Naive thymus-derived CD8-positive, alpha-beta T cell (primary cell): ENCODE results near the gene ACOX2. TPM values are rescaled to one million over a fixed set of nuclear protein-coding genes. Genes with fewer than 3 reads are reported as not detected.
A peak's percentile ranks its signal among the peaks of the same experiment; 100 is the strongest.

ENCODE experiments used
- ATAC-seq, 2 donors: fragments of 150-1000 bp; cut with Tn5 transposase in 1 of 2; sonication (Bioruptor Pico), chemical (Tn5 transposase) in 1 of 2; 1 replicate in 1 of 2; 2 replicates in 1 of 2; pipeline ENCODE4 v1.10.0; 2021; ENCODE audit warnings: mild to moderate bottlenecking in 2 of 2, moderate library complexity in 2 of 2
- POLR2A ChIA-PET: fragments of 350-600 bp; sonication (Branson Sonifier 250); formaldehyde crosslinking; loops from one replicate; lab custom pipeline; 2021; ENCODE audit warnings: antibody characterized with exemption; lab: Charles Lee
- DNase-seq, 10 donors: peaks; one replicate each; pipeline versions ENCODE4 v3.0.0 to v3.0.0-alpha.2; 2020 to 2022
- H3K27ac Mint-ChIP-seq, 10 donors: one replicate each; pipeline ENCODE4 v1.8.0; 2020 to 2022; ENCODE audit warnings: mild to moderate bottlenecking in 10 of 10, mixed read lengths in 10 of 10, moderate library complexity in 4 of 10, inconsistent platforms in 1 of 10
- H3K27me3 Mint-ChIP-seq, 5 donors: one replicate each; pipeline ENCODE4 v1.8.0; 2021 to 2022; ENCODE audit warnings: mixed read lengths in 5 of 5
- H3K36me3 Mint-ChIP-seq, 3 donors: one replicate each; pipeline ENCODE4 v1.8.0; 2020 to 2022; ENCODE audit warnings: mixed read lengths in 3 of 3, mild to moderate bottlenecking in 2 of 3, inconsistent platforms in 1 of 3
- H3K4me1 Mint-ChIP-seq, 4 donors: one replicate each; pipeline ENCODE4 v1.8.0; 2021 to 2022; ENCODE audit warnings: mixed read lengths in 4 of 4
- H3K4me3 Mint-ChIP-seq, 10 donors: one replicate each; pipeline ENCODE4 v1.8.0; 2020 to 2022; ENCODE audit warnings: mild to moderate bottlenecking in 10 of 10, mixed read lengths in 10 of 10, moderate library complexity in 6 of 10, inconsistent platforms in 1 of 10
- H3K9me3 Mint-ChIP-seq, 9 donors: one replicate each; pipeline ENCODE4 v1.8.0; 2020 to 2022; ENCODE audit warnings: mixed read lengths in 9 of 9, mild to moderate bottlenecking in 3 of 9, inconsistent platforms in 1 of 9, moderate library complexity in 1 of 9
- polyA plus RNA-seq, 3 donors: library from polyadenylated mRNA; unstranded; fragments of 300-500 nt; fragmentation: Illumina TruSeq; gene quantifications; one replicate each; pipeline ENCODE4 v1.2.3, GENCODE V29; 2021
- total RNA-seq, 8 experiments: library from RNA in 2 of 8; stranded (reverse) in 2 of 8; gene quantifications; one replicate each; pipeline ENCODE4 v1.2.3 and lab custom pipeline; 2021 to 2026

The ACOX2 gene
- total and polyA plus RNA-seq, 5 experiments from 2014 or later, result not detected

- Mint-ChIP-seq H3K27me3 (no peaks in the 10 kb centered on the region), H3K27ac (no peak overlapping the region), H3K4me1 (peaks cover 0 to 38% (median 10%) of the 10 kb centered on the region in 4 donors), H3K9me3 (no peaks in the 10 kb centered on the region), H3K4me3 (no peak overlapping the region), H3K36me3 (no peaks in the 10 kb centered on the region)
- DNase-seq, result no peak
- no peak for ATAC-seq
- POLR2A ChIA-PET, result no interaction called here
These were observed 67.9 kb downstream of the ACOX2 start for GRCh38 chr3:58469096-58469495.

- H3K9me3 Mint-ChIP-seq, result no peaks in the 10 kb centered on the region
- no peak overlapping the region for H3K27ac Mint-ChIP-seq
- peaks cover 2 to 32% (median 17%) of the 10 kb centered on the region in 4 donors for H3K4me1 Mint-ChIP-seq
- H3K27me3 Mint-ChIP-seq, result peaks cover 0 to 1% (median 0%) of the 10 kb centered on the region in 5 donors
- no peak overlapping the region for H3K4me3 Mint-ChIP-seq
- no peak for ATAC-seq
- POLR2A ChIA-PET, result no interaction called here
- no peak for DNase-seq
- H3K36me3 Mint-ChIP-seq, result no peaks in the 10 kb centered on the region
These were observed 70.0 kb downstream of the ACOX2 start for GRCh38 chr3:58466899-58467563.

- Mint-ChIP-seq H3K9me3 (no peaks in the 10 kb centered on the region), H3K27me3 (peaks cover 0 to 1% (median 0%) of the 10 kb centered on the region in 5 donors), H3K36me3 (no peaks in the 10 kb centered on the region), H3K27ac (no peak overlapping the region), H3K4me3 (no peak overlapping the region), H3K4me1 (peaks cover 2 to 14% (median 8%) of the 10 kb centered on the region in 4 donors)
- no peak for DNase-seq
- POLR2A ChIA-PET, result no interaction called here
- peak in 1 of 2 donors; percentile 33 for ATAC-seq
These were observed 72.1 kb downstream of the ACOX2 start for GRCh38 chr3:58464866-58465265.

GRCh38 chr3:58463942-58464271, 73.1 kb downstream of the ACOX2 start:
- POLR2A ChIA-PET, result interaction anchor here (0.7 kb wide), 1 partner anchor 52 kb away, joined by 3 read pairs; no protein-coding TSS in a partner anchor
- DNase-seq (no peak), ATAC-seq (no peak)
- Mint-ChIP-seq H3K4me3 (peak overlapping the region in 9 of 10 donors; percentile 15 to 61 (median 38)), H3K27me3 (peaks cover 0 to 1% (median 0%) of the 10 kb centered on the region in 5 donors), H3K27ac (peak overlapping the region in 2 of 10 donors; percentile 11 to 48), H3K4me1 (peaks cover 2 to 13% (median 8%) of the 10 kb centered on the region in 4 donors), H3K9me3 (no peaks in the 10 kb centered on the region), H3K36me3 (no peaks in the 10 kb centered on the region)

- POLR2A ChIA-PET, result interaction anchor here (0.7 kb wide), 1 partner anchor 52 kb away, joined by 3 read pairs; no protein-coding TSS in a partner anchor
- Mint-ChIP-seq H3K27me3 (peaks cover 0 to 1% (median 0%) of the 10 kb centered on the region in 5 donors), H3K4me3 (peak overlapping the region in 9 of 10 donors; percentile 15 to 61 (median 44)), H3K27ac (peak overlapping the region in 3 of 10 donors; percentile 11 to 48 (median 11)), H3K36me3 (no peaks in the 10 kb centered on the region), H3K9me3 (peaks cover 0 to 3% (median 0%) of the 10 kb centered on the region in 9 donors), H3K4me1 (peaks cover 2 to 13% (median 8%) of the 10 kb centered on the region in 4 donors)
- peak; percentile 25 to 75 (median 52) for DNase-seq
- peak; percentile 91 to 98 for ATAC-seq
These were observed 73.6 kb downstream of the ACOX2 start for GRCh38 chr3:58463181-58463941.

GRCh38 chr3:58462829-58463180, 74.2 kb downstream of the ACOX2 start:
- peak overlapping the region in 1 of 10 donors; percentile 11 for H3K27ac Mint-ChIP-seq
- H3K9me3 Mint-ChIP-seq, result peaks cover 0 to 5% (median 0%) of the 10 kb centered on the region in 9 donors
- H3K36me3 Mint-ChIP-seq, result no peaks in the 10 kb centered on the region
- no peak for ATAC-seq
- H3K27me3 Mint-ChIP-seq, result peaks cover 0 to 1% (median 0%) of the 10 kb centered on the region in 5 donors
- H3K4me1 Mint-ChIP-seq, result peaks cover 2 to 13% (median 8%) of the 10 kb centered on the region in 4 donors
- peak overlapping the region in 1 of 10 donors; percentile 47 for H3K4me3 Mint-ChIP-seq
- no peak for DNase-seq
- POLR2A ChIA-PET, result no interaction called here

GRCh38 chr3:58459160-58459559, 77.8 kb downstream of the ACOX2 start:
- peaks cover 2 to 12% (median 8%) of the 10 kb centered on the region in 4 donors for H3K4me1 Mint-ChIP-seq
- POLR2A ChIA-PET, result no interaction called here
- H3K27ac Mint-ChIP-seq, result no peak overlapping the region
- H3K4me3 Mint-ChIP-seq, result no peak overlapping the region
- H3K36me3 Mint-ChIP-seq, result peaks cover 11 to 25% (median 14%) of the 10 kb centered on the region in 3 donors
- DNase-seq (no peak), ATAC-seq (no peak)
- peaks cover 0 to 1% (median 0%) of the 10 kb centered on the region in 5 donors for H3K27me3 Mint-ChIP-seq
- H3K9me3 Mint-ChIP-seq, result peaks cover 0 to 30% (median 15%) of the 10 kb centered on the region in 9 donors

Other genes starting within 250 kb of the ACOX2 start
- gene RPP14, start 230.9 kb downstream of the ACOX2 start, total RNA-seq, result 10 to 100 TPM; 19.4 to 20.4 TPM
- 1 to 10 TPM; 7.5 to 8.5 (median 7.8) TPM for gene RPP14, start 230.9 kb downstream of the ACOX2 start, polyA plus RNA-seq
- gene HTD2, start 230.7 kb downstream of the ACOX2 start, total RNA-seq, result 1 to 10 TPM; 6.4 to 8.6 TPM
- 10 to 100 TPM; 17.4 to 31.2 (median 23.7) TPM for gene HTD2, start 230.7 kb downstream of the ACOX2 start, polyA plus RNA-seq
- gene PXK, start 204.3 kb downstream of the ACOX2 start, total RNA-seq, result 10 to 100 TPM; 24.1 to 26.6 TPM
- gene PXK, start 204.3 kb downstream of the ACOX2 start, polyA plus RNA-seq, result 10 to 100 TPM; 16.3 to 21.9 (median 21.0) TPM
- gene PDHB, start 103.4 kb downstream of the ACOX2 start, total RNA-seq, result 10 to 100 TPM; 60.2 to 66.4 TPM
- 100 to 1,000 TPM in 1 of 3 donors, 10 to 100 TPM in 2; 92.2 to 120 (median 95.3) TPM for gene PDHB, start 103.4 kb downstream of the ACOX2 start, polyA plus RNA-seq
- gene KCTD6, start 45.1 kb downstream of the ACOX2 start, total RNA-seq, result 10 to 100 TPM in 1 of 2 experiments, 1 to 10 TPM in 1; 9.8 to 10.3 TPM
- 1 to 10 TPM; 5.5 to 8.8 (median 8.4) TPM for gene KCTD6, start 45.1 kb downstream of the ACOX2 start, polyA plus RNA-seq
- not detected for gene FAM107A, start 40.2 kb upstream of the ACOX2 start, total RNA-seq
- not detected for gene FAM107A, start 40.2 kb upstream of the ACOX2 start, polyA plus RNA-seq
- not detected for gene FAM3D, start 129.6 kb upstream of the ACOX2 start, total RNA-seq
- gene FAM3D, start 129.6 kb upstream of the ACOX2 start, polyA plus RNA-seq, result not detected